CD4-positive, alpha-beta T cell treated with Interleukin-4 for 4 hours (primary cell): ENCODE measurements around the gene SHROOM1.
"Not testable (repeated sequence)": the region's sequence is repeated elsewhere in the genome, so short reads cannot be mapped to it uniquely, and the experiment has no call there.

Experiments used
- DNase-seq: peaks from one replicate; pipeline ENCODE4 v3.0.0-alpha.2; 2020

SHROOM1 gene

DNA sequence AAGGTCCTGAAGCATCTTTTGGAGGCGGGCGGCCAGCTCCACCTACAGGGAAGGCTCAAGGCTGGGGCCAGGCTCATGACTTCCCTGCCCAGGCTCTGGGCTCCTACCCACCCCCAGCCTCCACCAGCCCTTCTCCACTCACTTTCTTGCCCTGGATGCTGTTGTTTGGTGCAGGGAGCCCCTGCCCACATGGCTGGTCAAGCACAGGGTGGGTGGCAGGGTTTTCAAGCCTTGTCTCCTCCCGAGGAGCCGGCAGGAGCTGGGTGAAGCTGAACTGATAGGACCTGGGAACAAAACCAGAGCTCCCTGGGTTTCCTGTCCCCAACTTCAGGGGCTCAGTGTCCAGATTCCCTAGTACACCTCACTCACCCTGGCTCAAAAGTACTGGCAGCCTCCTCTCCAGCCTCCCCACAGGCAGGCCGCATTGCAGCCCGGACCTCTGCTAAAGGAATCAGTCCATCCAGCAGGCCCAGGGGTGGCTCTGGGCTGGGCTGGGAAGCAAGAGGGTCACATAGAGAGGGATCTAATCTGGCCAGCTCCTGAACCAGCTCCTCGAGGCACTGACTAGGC is 6.9 kb downstream of the SHROOM1 start:
- no peak for DNase-seq

- DNase-seq: no peak
These were observed 7.6 kb downstream of the SHROOM1 start for GRCh38 chr5:132822650-132823480.

- DNase-seq: no peak
These were observed 8.7 kb downstream of the SHROOM1 start for GRCh38 chr5:132821791-132822190.

GRCh38 chr5:132821350-132821749 is 9.1 kb downstream of the SHROOM1 start:
- DNase-seq: no peak

GRCh38 chr5:132820162-132820754 is 10.2 kb downstream of the SHROOM1 start:
- DNase-seq: peak; percentile 83

GRCh38 chr5:132819468-132819867 is 11.0 kb downstream of the SHROOM1 start:
- no peak for DNase-seq

DNA sequence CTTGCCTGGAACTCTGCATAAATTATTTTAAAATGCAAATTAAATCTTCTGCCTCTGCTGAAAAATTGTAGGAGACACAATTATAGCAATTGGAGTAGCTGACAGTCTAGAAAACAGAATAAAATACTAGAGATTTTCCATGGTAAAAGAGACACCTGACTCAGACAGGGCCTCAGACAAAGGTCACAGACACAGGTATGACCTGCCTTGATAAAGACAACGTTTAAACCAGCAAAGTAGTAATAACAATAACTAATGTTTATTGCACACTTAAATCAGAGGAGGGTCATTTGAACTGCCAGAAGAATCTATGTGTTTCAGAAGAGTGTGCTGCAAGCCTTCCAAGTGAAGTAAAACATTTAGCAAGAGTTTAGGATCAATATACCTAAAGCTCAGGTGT is 13.4 kb downstream of the SHROOM1 start:
- DNase-seq: no peak

DNA sequence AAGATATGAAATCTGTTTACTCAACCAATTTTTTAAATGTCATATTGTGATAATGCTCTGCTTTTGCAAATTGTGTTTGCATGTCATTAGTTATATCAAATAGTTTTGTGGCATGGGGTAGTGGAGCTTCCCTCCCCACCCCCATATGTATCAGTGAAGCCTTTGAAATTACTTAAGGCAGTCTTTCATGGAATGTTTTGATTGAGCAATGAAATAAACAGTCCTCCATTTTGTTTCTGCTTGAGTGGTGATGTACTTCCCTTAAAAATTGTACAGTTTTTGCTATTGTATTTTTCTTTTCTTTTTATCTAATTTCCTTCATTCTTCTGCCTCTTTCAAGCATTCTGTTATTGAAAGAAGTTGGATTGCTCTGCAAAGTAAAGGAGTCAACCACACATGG is 13.9 kb downstream of the SHROOM1 start:
- DNase-seq: no peak

- DNase-seq: no peak
These were observed 14.4 kb downstream of the SHROOM1 start for GRCh38 chr5:132816083-132816482.

DNA sequence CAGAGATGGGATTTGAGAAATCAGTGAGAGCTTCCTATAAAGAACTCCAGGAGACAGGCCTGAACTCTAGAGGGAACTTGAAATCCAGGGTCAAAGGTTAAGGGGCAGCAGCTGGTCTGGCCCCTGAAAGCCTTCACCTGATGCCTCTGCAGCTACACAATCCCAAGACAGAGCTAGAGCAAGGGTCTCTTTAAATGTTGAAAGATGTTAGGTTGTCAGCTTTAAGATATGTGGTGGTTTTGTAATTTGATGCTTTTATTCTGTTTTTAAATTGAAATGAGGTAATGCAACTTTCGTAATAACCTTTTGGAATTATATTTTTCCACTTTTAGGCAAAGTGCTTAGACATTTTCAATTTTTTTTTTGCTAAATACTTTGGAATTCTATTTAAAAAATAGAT is 15.0 kb downstream of the SHROOM1 start:
- no peak for DNase-seq

- DNase-seq: no peak
These were observed 15.7 kb downstream of the SHROOM1 start for GRCh38 chr5:132814503-132815294.

- DNase-seq: peak; percentile 8
These were observed 16.6 kb downstream of the SHROOM1 start for GRCh38 chr5:132813599-132814502.

DNA sequence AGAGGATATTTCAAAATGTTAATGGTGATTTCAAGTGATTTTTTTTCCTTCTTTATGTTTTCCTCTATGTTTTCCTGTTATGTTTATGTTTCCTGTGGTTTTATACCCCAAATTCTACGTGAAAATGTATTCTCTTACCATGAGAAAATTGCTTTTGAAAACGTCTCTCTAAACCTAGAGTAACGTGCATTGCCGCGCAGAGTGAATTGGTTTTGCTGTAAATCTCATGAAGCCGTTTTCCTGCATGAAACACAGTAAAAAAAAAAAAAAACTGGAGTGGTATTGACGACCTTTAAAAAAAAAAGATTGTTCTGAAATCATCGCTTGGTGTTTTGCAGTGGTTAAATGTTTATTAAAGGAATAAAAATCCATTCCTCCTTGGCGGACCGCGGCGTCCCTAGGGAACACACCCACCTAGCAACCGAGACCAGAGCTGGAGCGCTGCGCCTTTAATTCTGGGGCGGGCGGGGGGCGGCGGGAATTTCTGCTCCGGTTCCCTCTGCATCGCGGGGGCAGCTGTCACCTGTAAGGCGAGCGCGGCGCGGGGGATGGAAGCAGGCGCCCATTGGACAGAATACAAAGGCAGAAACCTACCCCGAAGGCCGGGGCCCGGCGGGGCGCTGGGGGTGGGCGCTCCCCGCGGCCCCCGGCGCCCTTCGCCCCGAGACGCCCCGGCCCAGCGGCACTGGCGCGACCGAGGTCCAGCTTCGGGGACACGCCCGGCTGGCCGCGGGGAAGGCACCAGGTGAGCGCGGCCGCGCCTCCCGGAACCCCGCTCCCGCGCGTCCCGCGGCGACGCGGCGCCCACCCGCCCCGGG is 17.5 kb downstream of the SHROOM1 start, which contains the start of gene SOWAHA:
Gene SOWAHA, plus strand, starts transcription at position 522 of the 818 bp plus-strand sequence. CDS start 320 bp downstream, outside the sequence.
- DNase-seq: no peak

GRCh38 chr5:132812123-132812765 is 18.2 kb downstream of the SHROOM1 start:
- DNase-seq: no peak

DNA sequence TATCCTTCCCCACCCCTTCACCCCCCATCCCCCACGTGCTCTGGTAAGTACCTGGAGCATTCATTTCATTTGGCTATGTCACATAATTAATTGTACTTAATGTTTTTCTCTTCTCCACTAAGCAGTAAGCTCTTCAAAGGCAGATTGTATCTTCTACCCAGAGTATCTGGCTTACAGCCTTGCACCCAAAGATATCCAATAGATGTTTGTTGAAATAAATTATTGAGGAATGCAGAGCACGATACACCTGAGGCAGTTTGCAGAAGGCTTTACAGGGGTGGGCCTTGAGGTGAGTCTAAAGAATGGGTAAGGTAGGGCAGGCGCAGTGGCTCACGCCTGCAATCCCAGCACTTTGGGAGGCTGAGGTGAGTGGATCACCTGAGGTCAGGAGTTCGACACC is 19.8 kb downstream of the SHROOM1 start:
- DNase-seq: no peak

- DNase-seq: no peak
These were observed 21.6 kb downstream of the SHROOM1 start for GRCh38 chr5:132808866-132809265.

DNA sequence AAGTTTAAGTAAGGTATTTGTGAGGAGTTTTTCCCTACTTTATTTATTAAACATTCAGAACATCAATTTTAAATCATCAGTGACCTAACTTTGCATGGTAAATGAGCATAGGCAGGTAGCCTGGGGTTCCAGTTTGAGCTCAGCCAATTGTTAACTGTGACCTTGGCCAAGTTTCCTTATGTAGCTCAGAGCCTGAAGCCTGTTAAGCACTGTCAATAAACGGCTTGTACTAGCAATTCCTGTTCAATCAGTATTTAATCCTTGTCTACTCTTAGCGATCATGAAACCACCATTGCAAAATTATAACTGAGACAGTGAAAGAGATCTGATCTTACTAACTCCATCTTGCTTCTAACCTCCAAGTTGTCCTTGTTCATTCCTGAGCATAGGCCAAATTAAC is 22.0 kb downstream of the SHROOM1 start:
- DNase-seq: no peak

DNA sequence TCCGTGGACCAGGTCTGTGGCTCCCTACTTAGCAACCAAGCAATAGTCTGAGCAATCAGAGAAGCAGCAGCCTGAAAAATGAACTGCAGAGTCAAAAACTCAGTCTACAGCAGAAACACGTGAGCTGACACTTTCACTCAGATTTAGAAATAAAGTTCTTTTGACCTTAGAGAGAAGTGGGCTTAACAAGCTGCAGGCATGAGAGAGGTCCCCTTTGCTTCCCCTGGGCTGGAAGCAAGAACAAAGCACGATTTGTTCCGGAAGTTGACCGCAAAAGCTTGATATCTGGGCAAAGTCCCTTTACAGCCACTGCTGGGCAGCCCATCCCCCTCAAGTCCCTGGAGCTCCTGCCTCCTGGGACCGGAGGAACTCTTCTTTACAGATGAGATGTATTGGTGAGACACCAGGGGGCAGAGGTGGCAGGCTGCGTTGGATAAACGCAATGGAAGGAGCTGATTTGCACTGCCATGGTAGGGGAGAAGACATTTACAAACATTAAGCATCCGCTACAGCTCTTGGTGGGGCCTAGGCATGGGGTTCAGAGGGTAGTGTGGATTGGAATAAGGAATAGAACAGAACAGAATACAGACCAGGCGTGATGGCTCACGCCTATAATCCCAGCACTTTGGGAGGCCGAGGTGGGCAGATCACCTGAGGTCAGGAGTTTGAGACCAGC is 23.1 kb downstream of the SHROOM1 start:
- no peak for DNase-seq

DNA sequence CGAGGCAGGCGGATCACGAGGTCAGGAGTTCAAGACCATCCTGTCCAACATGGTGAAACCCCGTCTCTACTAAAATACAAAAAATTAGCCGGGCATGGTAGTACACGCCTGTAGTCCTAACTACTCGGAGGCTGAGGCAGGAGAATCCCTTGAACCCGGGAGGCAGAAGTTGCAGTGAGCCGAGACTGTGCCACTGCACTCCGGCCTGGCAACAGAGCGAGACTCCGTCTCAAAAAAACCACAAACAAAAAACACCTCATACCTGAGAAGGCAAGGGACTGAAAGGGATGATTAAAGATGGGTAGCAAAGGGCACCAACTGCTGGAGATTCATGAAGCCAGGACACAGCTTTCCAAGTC is 23.7 kb downstream of the SHROOM1 start:
- not testable (repeated sequence) for DNase-seq

DNA sequence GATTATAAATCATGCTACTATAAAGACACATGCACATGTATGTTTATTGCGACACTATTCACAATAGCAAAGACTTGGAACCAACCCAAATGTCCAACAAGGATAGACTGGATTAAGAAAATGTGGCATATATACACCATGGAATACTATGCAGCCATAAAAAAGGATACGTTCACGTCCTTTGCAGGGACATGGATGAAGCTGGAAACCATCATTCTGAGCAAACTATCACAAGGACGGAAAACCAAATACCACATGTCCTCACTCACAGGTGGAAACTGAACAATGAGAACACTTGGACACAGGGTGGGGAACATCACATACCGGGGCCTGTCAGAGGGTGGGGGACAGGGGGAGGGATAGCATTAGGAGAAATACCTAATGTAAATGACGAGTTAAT is 24.6 kb downstream of the SHROOM1 start:
- DNase-seq: not testable (repeated sequence)
